ENCODE measurements around the gene KIAA1958.
"Not testable (repeated sequence)": the region's sequence is repeated elsewhere in the genome, so short reads cannot be mapped to it uniquely, and the experiment has no call there.

KIAA1958 gene

DNA sequence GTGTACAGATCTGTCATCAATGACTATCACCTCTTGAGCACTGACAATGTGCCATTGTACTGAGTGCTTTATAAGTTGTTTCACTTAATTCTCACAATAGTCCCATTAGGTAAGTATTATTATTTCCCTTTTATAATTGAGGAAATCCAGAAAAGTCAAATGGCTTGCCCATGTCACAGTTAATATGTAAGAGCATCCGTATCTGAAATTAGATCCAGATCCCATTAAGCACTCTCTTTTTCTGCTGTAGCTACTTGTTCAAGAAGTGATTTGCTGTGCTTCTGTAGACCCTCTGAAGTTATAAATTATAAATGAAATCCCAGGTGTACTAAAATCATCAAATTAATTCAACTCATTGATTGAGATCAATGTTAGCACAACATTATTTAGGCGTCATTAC is 136.6 kb downstream of the KIAA1958 start:
- H3K4me3 ChIP-seq (ENCODE audit: low read length) = no peak overlapping the region
- no peak for DNase-seq (ENCODE audit: low read depth, low spot score)

DNA sequence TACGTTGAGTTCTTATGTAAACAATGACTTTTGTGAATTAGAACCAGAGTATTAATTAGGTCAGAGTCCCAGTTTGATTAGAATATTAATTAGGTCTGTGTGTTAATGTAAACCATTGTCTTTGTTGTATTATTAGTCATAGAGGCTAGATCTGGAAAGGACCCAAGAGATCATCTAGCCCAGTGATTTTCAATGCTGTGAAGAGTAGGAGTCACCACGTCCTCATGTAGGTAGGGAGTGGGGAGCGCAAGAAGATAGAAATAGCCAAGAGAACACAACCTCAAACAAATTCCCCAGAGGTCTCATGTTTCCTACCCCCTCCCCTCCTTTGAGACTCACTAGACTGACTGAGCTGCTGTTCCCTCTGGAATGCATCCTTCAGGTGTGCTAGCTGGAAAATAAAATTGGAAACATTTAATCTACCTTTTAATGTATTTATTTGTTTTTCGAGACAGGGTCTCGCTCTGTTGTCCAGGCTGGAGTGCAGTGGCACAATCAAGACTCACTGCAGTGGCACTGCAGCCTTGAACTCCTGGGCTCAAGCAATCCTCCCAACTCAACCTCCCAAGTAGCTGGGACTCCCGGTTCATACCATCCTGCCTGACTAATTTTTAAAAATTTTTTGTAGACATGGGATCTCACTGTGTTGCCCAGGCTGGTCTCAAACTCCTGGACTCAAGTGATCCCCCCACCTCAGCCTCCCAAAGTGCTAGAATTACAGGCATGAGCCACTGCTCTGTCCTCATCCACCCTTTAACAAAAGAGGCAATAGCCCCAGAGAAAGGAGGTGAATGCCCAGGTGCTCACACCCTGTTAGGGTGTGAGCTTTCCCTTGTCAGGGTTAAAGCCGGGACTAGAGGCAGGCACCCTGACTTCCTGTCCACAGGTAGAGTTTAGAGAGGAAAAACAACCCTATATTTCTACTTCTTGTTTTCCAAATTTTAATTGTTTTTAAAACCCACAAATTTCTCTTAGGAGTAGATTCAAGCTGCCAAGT is 138.4 kb downstream of the KIAA1958 start:
- no peak overlapping the region for H3K4me3 ChIP-seq (ENCODE audit: low read length)
- no peak for DNase-seq (ENCODE audit: low read depth, low spot score)

DNA sequence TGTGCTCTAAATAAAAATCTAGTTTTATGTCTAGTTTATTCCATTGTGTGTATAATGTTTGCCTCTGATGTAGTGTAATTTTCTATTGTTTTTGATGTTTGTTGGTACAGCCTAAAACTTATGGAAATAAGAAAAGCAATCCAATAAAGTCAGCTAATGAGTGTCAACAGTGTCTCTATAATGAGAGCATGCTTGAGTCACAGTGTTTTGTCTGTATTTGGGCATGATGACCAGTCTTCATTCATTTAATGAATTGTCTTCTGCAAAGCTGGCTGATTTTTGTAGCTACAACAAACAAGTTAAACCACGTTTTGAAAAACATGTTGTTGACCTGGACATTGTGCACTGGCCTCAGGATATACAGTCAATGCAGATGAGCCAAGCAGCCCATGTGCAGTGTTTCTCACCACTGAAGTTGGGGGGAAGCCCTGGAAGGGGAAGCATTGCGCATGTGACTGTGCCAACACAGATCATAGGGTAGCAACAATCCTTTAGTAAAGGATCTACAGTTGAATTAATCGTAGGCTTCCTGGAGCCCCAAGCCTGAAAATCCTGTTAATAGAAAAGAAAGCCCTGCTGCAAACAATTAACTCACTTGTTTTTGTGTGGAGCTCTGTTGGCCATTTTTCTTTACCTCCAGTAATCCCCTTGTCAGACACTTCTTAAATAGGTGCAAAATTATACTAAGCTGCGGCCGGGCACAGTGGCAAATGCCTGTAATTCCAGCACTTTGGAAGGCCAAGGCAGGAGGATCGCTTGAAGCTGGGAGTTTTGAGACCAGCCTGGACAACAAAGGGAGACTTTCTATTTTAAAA is 143.3 kb downstream of the KIAA1958 start:
- no peak for DNase-seq (ENCODE audit: low read depth, low spot score)

DNA sequence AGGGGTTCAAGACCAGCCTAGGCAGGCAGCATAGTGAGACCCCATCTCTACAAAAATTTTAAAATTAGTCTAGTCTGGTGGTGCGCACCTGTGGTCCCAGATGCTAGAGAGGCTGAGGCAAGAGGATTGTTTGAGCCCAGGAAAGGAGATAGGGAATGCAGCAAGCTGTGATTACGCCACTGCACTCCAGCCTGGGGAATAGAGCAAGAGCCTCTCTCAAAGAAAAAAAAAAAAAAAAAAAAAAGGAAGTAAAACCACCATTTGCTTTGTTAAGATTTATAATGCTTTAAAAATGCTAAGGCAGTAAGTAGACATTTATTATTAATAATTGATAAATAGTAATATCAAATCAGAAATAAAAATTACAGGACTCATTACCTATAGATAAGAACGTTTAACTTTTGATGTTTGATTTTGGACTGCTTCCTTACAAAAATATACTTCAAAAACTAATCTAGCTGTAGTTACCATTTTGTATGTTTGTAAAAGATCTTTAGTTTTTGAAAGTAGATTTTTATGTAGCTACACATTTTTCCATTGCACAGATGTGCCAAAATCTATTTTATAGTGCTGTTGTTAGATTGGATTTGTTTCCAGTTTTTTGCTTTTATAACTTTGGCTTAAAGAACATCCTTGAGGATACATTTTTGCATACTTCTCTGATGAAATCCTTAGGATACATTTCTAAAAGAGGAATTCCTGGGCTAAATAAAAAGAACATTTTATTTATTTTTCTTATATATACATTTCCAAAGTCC is 144.9 kb downstream of the KIAA1958 start:
- no peak for DNase-seq (ENCODE audit: low read depth, low spot score)
- H3K4me3 ChIP-seq (ENCODE audit: low read length) = no peak overlapping the region

More for the DNA sequence above, 143.3 kb downstream of the KIAA1958 start:
- H3K4me3 ChIP-seq (ENCODE audit: low read length) = no peak overlapping the region

DNA sequence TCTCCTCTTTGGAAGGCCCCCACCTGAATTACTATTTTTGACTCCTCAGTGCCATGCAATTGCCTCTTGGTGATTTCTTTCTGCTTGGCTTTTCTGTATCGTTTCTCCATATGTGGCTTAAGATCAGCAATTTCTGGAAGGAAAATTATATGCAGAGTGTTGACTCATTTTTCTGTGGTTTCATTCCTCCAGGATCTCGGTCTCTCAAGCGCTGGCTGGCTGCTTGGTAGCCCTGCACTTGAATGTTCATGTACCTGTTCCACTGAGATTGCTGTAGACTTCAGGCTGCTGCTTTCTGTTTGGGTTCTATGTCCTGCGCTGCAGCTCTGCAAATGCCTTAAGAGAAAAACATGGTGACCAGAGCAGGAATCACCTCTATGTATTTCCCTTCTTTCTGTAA is 153.7 kb downstream of the KIAA1958 start:
- DNase-seq (ENCODE audit: low read depth, low spot score) = no peak
- H3K4me3 ChIP-seq (ENCODE audit: low read length) = no peak overlapping the region

DNA sequence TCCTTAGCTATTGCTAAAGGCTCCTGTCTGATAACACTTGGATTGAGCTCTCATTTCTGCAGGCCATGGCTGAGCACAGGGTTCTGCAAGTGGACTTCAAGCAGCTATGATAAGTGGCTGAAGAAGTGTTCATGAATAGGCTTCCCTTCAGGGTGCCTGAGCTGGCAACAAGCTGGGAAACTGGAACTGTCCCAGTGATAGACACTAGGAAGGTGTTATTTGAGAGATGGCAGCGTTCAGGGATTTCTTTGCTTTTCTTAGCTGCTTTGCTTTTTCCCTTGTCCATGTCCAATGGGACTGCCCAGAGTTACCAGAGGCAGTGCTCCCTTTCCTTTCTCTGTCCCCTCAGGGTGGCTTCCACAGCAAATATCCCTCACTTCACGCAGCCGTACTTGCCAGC is 155.5 kb downstream of the KIAA1958 start:
- no peak for DNase-seq (ENCODE audit: low read depth, low spot score)

DNA sequence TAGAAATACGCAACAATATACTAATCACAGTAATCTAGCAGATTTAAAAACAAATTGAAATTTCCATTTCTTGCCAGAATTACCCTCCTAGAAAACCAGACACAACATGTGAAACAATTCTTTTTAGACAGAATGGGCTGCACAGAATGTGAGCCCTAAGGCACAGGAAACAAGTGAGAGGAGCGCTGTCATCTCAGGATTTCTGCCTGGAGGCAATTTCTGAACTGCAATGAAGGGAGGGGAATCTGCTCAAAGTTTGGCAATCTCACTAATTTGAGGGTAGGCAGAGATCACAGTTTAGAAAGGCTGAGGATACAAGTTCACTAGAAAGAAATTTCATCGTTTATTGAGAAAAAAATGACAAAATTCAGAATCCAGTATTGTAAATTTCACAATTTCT is 161.0 kb downstream of the KIAA1958 start:
- DNase-seq (ENCODE audit: low read depth, low spot score) = no peak
- no peak overlapping the region for H3K4me3 ChIP-seq (ENCODE audit: low read length)

More for the DNA sequence above, 155.5 kb downstream of the KIAA1958 start:
- H3K4me3 ChIP-seq (ENCODE audit: low read length) = no peak overlapping the region

DNA sequence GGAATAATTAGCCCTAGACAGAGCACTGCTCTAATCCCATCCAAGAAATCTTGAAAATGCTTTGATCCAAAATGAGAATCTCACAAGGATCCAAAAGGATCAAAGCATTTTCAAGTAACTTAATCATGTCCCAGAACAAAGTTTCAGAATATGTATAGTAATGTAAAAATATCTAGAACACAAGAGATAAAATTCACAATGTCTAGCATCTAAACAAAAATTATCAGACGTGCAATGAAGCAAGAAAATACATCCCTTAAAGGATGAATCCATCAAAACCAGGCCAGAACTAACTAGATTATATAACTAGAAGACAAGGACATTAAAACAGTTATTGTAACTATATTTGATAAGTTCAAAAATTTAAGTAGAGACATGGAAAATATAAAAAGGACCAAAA is 162.0 kb downstream of the KIAA1958 start:
- DNase-seq (ENCODE audit: low read depth, low spot score) = no peak
- H3K4me3 ChIP-seq (ENCODE audit: low read length) = no peak overlapping the region

DNA sequence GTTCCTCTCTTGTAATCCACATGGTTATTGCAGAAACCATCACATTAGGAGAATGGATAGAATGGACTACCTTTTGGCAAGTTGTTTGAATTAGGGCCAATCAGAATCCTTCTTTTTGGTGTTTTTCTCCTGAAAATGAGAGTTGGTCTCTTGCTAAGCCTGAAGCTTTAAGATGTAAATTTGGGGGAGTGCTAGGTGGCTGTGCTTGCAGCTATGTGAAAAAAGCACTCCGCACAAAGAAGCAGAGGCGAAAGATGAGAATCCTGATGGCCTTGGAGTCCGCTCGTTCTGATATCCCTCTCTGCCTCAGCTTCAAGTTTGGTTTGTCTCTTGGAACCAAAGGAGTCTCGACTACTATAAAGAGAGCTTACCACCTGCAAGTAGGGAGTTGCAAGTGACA is 167.7 kb downstream of the KIAA1958 start:
- no peak overlapping the region for H3K4me3 ChIP-seq (ENCODE audit: low read length)
- no peak for DNase-seq (ENCODE audit: low read depth, low spot score)

DNA sequence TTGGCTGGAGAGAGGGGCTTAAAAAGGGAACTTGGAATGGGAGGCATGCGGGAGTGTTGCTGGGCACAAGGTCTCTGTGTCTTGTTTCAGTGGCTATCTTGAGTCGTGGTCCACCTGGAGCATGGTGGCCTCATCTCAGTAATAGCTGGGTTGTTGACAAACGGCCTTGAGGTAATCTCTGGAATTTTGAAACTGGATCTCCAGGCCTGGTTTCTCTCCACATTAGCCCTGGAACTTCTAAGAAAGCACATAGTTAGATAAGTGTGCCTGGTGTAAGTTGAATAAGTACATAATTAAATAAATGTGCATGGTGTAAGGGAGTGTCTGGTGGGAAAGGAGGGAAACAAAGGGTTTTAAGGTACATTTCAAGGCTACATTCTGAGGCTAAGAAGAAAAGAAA is 169.0 kb downstream of the KIAA1958 start:
- no peak for DNase-seq (ENCODE audit: low read depth, low spot score)
- H3K4me3 ChIP-seq (ENCODE audit: low read length) = no peak overlapping the region

DNA sequence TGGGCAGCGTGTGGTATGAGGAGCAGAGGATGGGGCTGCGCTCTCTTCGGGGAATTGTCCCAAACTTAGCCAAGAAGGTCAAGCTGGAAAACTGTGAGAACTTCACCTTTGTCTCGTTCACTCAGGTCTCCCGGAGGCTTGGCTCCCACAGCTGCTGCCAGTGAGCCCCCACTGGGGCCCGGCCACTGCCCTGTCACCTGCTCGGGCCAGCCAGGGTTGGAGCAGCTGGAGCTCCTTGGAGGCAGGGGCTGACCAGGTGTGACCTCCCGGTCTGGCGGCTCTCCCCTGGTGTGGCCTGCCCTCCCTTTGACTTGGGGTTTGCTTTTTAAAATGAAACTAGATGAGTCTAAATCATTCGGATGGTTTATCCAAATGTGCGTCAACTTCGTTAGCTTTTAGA is 173.3 kb downstream of the KIAA1958 start:
- H3K4me3 ChIP-seq (ENCODE audit: low read length) = no peak overlapping the region
- no peak for DNase-seq (ENCODE audit: low read depth, low spot score)

DNA sequence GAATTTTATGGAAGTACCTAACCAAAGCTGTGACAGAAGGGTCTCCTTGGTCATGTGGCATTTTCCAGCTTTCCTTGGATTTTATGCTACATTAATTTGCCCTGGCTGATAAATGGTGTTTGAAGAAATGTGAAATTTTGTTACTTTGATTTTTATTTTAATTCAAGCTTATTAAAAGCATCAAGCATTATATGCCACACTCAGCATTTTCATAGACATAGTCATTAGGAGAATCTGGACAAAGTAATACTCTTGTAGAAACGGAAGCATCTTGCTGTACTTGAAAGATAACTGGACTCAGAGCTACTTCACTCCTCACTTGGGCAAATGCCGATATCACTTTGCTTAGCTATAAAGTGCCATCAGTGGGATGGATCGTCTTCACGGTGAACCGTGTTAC is 177.1 kb downstream of the KIAA1958 start:
- H3K4me3 ChIP-seq (ENCODE audit: low read length) = no peak overlapping the region
- DNase-seq (ENCODE audit: low read depth, low spot score) = no peak

DNA sequence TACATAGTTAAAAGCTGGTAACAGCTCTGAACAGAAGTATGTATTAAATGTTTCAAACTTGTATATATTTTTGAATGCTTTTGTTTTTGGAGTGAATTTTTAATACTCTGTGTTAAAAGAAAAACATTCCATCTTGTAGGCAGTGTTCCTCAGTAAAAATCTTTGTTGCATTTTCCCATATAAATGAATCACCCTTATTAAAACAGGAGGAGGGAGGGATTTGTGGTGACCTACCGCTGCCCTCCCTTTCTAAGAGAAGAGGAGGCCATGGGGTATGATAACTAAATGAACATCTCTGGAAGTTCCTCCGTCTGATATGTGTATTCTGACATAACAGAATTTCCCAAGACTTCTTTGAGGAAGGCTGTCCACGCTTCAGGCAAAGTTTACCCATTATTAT is 177.9 kb downstream of the KIAA1958 start:
- H3K4me3 ChIP-seq (ENCODE audit: low read length) = no peak overlapping the region
- no peak for DNase-seq (ENCODE audit: low read depth, low spot score)

DNA sequence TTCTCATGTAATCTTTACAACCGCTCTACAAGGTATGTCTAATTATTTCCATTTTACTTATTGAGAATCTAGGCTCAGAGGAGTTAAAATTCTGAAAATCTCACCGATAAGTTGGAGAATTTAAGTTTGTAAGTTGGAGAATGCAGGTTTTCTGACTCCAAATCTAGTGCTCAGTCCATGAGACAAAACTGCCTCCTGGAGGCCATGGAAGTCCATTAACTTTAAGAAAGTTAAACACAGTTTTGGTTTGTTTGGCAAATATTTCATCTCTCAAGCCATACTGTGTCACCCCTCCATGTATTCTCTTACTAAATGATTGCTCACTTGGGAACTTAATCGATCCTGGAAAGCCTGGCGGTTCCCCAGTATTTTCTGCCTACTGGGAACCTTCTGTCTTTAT is 178.7 kb downstream of the KIAA1958 start:
- no peak overlapping the region for H3K4me3 ChIP-seq (ENCODE audit: low read length)
- no peak for DNase-seq (ENCODE audit: low read depth, low spot score)

DNA sequence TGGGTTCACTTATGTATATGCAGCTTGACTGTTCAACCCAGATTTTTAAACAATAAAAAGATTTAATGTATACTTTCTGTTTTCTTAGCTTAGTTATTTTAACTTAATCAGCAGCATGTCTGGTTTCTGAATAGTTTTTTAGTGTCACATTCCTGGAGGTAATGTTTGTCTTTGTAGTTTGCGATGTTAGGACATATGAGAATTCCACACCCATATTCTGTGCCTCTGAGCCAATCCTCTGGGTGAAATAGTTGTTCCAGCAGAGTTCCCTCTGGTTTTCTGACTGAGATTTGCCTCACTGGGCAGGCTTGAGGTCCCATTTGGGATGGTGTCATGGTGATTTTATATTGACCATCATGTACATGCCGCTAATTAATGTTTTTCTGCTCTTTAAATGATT is 182.7 kb downstream of the KIAA1958 start:
- no peak for DNase-seq (ENCODE audit: low read depth, low spot score)
- H3K4me3 ChIP-seq (ENCODE audit: low read length) = no peak overlapping the region

DNA sequence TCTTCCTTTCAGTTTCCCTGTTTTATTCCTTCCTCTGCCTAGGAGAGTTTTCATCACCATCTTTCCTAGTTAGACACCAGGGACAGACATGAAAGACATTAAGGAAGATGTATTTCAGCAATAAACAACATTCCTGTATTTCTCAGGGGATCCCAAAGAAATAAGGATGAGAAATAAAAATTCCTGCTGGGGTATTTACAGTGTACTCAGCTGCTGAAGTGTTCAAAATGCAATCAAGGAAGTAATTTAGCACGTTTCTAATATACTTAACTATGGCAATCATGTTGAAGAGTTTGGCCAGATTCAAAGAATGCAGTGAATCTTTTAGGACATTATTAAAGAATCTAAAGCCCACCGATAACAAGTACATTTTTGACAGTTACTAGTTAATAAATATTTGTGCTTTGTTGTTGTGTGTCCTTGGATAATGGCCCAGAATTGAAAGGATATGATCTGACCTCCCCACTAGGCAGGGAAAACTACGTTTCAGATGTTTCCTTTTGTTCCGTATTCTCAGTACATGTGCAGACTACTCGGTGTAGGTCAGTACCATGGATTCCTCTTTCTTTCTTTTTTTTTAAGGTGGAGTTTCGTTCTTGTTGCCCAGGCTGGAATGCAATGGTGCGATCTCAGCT is 184.5 kb downstream of the KIAA1958 start:
- DNase-seq (ENCODE audit: low read depth, low spot score) = no peak
- no peak overlapping the region for H3K4me3 ChIP-seq (ENCODE audit: low read length)

DNA sequence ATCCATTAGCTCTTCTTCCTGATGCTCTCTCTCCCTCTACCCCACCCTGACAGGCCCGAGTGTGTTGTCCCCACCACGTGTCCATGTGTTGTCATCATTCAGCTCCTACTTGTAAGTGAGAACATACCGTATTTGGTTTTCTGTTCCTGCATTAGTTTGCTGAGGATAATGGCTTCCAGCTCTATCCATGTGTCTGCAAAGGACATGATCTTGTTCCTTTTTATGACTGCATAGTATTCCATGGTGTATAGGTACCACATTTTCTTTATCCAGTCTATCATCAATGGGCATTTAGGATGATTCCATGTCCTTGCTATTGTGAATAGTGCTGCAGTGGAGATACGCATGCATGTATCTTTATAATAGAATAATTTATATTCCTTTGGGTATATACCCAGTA is 186.6 kb downstream of the KIAA1958 start:
- not testable (repeated sequence) for H3K4me3 ChIP-seq (ENCODE audit: low read length); DNase-seq (ENCODE audit: low read depth, low spot score)

DNA sequence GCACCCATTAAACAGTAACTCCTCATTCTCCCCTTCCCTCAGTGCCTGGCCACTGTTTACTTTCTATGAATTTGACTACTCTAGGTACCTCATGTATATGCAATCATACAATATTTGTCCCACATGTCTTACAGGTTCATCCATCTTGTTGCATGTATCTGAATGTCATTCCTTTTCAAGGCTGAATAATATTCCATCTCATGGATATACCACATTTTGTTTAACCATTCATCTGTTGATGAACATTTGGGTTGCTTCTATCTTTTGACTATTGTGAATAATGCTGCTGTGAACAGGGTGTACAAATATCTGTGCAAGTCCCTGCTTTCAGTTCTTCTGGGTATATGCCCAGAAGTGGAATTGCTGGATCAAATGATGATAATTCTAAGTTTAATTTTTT is 190.4 kb downstream of the KIAA1958 start:
- DNase-seq (ENCODE audit: low read depth, low spot score) = no peak

More for the DNA sequence above, 190.4 kb downstream of the KIAA1958 start:
- H3K4me3 ChIP-seq (ENCODE audit: low read length) = no peak overlapping the region

Measured in Jurkat, Clone E6-1 (cell line).